ENCODE results near the gene PEAK1.

Gene PEAK1

GRCh38 chr15:77070180-77070494, 349.8 kb downstream of the PEAK1 start:
- Histone ChIP-seq H3K4me3 (peak overlapping the region; percentile 82), H3K27ac (peak overlapping the region; percentile 80 to 92)
- TF ChIP-seq CTCF (IDR thresholded peaks at IDR 0.05) = no peak
- DNase-seq (ENCODE audit: low spot score) = no peak

GRCh38 chr15:77069521-77070121, 350.3 kb downstream of the PEAK1 start:
- Histone ChIP-seq H3K27ac (peak overlapping the region in 1 of 2 donors; percentile 92), H3K4me3 (peak overlapping the region; percentile 82)
- DNase-seq (ENCODE audit: low spot score) = no peak
- no peak for TF ChIP-seq CTCF (IDR thresholded peaks at IDR 0.05)

GRCh38 chr15:77068633-77069032, 351.3 kb downstream of the PEAK1 start:
- TF ChIP-seq CTCF (IDR thresholded peaks at IDR 0.05) = no peak
- no peak overlapping the region for H3K4me3 ChIP-seq
- H3K27ac ChIP-seq = no peak overlapping the region
- no peak for DNase-seq (ENCODE audit: low spot score)

GRCh38 chr15:77067691-77068367, 352.1 kb downstream of the PEAK1 start:
- no peak overlapping the region for H3K4me3 ChIP-seq
- DNase-seq (ENCODE audit: low spot score) = no peak
- no peak for TF ChIP-seq CTCF (IDR thresholded peaks at IDR 0.05)
- H3K27ac ChIP-seq = no peak overlapping the region

- DNase-seq (ENCODE audit: low spot score) = no peak
- Histone ChIP-seq H3K4me3 (no peak overlapping the region), H3K27ac (no peak overlapping the region)
- TF ChIP-seq CTCF (IDR thresholded peaks at IDR 0.05) = no peak
Observed at GRCh38 chr15:77066971-77067690, 352.8 kb downstream of the PEAK1 start.

- no peak overlapping the region for H3K27ac ChIP-seq
- H3K4me3 ChIP-seq = no peak overlapping the region
- TF ChIP-seq CTCF (IDR thresholded peaks at IDR 0.05) = no peak
- DNase-seq (ENCODE audit: low spot score) = no peak
Observed at GRCh38 chr15:77064539-77065308, 355.2 kb downstream of the PEAK1 start.

Measured in coronary artery (tissue), 2 donors.